Ovary (tissue), 9 donors: ENCODE results near the gene NCOA5. TPM values are rescaled to one million over a fixed set of nuclear protein-coding genes. Genes with fewer than 3 reads are reported as not detected.

Experiments used
- DNase-seq, 5 donors: peaks; one replicate each; pipeline ENCODE4 v3.0.0-alpha.2; 2019 to 2020
- H3K27ac ChIP-seq, 2 donors: fragments of 200-600 bp; one replicate each; pipeline versions ENCODE4 v1.5.1 to v1.8.0; 2019 to 2022
- H3K27me3 ChIP-seq: fragments of 200-600 bp; one replicate; pipeline ENCODE4 v1.8.0; 2022
- H3K36me3 ChIP-seq: fragments of 200-600 bp; sonication (generic); one replicate; pipeline ENCODE4 v1.5.1; 2019
- H3K4me1 ChIP-seq: one replicate; pipeline ENCODE4 v1.8.1; 2013; ENCODE audit warnings: mild to moderate bottlenecking, moderate library complexity; ENCODE audit not compliant: insufficient read depth
- H3K4me3 ChIP-seq: fragments of 200-600 bp; sonication (generic); one replicate; pipeline ENCODE4 v1.5.1; 2017
- H3K9me3 ChIP-seq, 2 donors: fragments of 200-600 bp in 1 of 2; sonication (generic) in 1 of 2; one replicate each; pipeline versions ENCODE4 v1.5.1 to v1.8.1; 2013 to 2019; ENCODE audit warnings: mild to moderate bottlenecking in 1 of 2, moderate library complexity in 1 of 2
- EP300 ChIP-seq: sonication (generic); formaldehyde crosslinking; IDR thresholded peaks from one replicate; pipeline ENCODE4 v1.6.1; 2017; ENCODE audit warnings: antibody characterized with exemption
- POLR2A ChIP-seq: fragments of 450-650 bp; IDR thresholded peaks from one replicate; pipeline ENCODE4 v1.6.1; 2017; ENCODE audit warnings: antibody characterized with exemption, mild to moderate bottlenecking, moderate library complexity
- WGBS, 3 donors: extraction: QIAGEN DNeasy Blood & Tissue Kit in 1 of 3; methylation state at CpG; one replicate each; pipeline versions ENCODE4 v1.1.5 to v1.1.7; 2013 to 2017; 5-methylcytosine and 5-hydroxymethylcytosine counted together
- intact Hi-C, 4 donors: fragments of 100-400 bp; cut with DNase I; formaldehyde crosslinking; loops; one replicate each; pipeline versions ENCODE4 v1.11.0 to v1.15.1; 2022 to 2023
- polyA plus RNA-seq, 2 donors: library from polyadenylated mRNA; stranded (reverse); fragments of 200-250 nt in 1 of 2; fragments of 350-450 nt in 1 of 2; fragmentation: Illumina TruSeq in 1 of 2; extraction: RNeasy Lipid Tissue Mini Kit (QIAGEN cat#74804) in 1 of 2; gene quantifications; one replicate each; pipeline ENCODE4 v1.2.3, GENCODE V29; 2013 to 2014
- total RNA-seq, 7 donors: library from RNA; depleted of rRNA in 2 of 7; stranded (reverse); fragments of >200 nt in 2 of 7; fragmentation: NEBNext Ultra II Directional in 3 of 7; extraction: Animal tissue kit (Norgen Biotek cat#: 25700) in 3 of 7; gene quantifications; one replicate each; pipeline versions ENCODE4 v1.1.0 to v1.2.4, GENCODE V29; 2016 to 2023
- TF ChIP-seq, protein P1 (sequence below), 3 donors: fragments of 450-650 bp in 2 of 3; fragments of 200-600 bp in 1 of 3; IDR thresholded peaks; one replicate each; pipeline versions ENCODE4 v1.5.1 to v1.8.0; 2016 to 2022; ENCODE audit warnings: antibody characterized with exemption in 3 of 3, mild to moderate bottlenecking in 1 of 3
- donor health status: DM: no; HTN: no; CAD: no; lungs with moderate emphysema.
- donor health status: DM: no; HTN: no; CAD: no.
- donor health status: Bipolar disorder and iron deficiency.
- donor health status: DM: yes; HTN: yes; CAD: no.
- donor health status: DM: no; HTN: no; CAD: no.
- donor health status: DM: yes; HTN: yes; CAD: no.

The NCOA5 gene
- total and polyA plus RNA-seq, 9 donors = 27.6 to 51.1 (median 35.6) TPM

DNA sequence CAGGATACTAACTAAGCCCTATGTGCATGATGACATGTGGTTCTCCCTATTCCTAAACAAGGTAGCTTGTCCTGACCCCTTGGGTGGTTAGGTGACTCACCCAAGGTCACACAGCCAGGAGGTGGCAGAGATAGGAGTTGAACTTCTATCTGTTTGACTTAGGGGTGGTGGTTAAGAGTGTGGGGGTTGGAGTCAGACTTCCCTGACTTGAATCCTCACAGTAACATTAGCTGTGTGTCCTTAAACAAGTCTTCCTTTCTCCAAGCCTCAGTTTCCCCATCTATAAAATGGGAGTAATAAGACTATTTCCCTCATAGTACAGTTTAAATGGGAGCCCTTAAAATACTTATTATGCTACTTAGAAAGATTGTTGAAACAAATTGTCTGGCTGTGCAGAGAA, 38.9 kb downstream of the NCOA5 start:
- no peak for DNase-seq
- Histone ChIP-seq H3K27ac (no peak overlapping the region), H3K4me1 (no peaks in the 10 kb centered on the region), H3K9me3 (no peaks in the 10 kb centered on the region), H3K4me3 (no peak overlapping the region), H3K27me3 (no peaks in the 10 kb centered on the region), H3K36me3 (no peaks in the 10 kb centered on the region)
- TF ChIP-seq POLR2A (no peak), EP300 (no peak)
- TF ChIP-seq, protein P1, sequence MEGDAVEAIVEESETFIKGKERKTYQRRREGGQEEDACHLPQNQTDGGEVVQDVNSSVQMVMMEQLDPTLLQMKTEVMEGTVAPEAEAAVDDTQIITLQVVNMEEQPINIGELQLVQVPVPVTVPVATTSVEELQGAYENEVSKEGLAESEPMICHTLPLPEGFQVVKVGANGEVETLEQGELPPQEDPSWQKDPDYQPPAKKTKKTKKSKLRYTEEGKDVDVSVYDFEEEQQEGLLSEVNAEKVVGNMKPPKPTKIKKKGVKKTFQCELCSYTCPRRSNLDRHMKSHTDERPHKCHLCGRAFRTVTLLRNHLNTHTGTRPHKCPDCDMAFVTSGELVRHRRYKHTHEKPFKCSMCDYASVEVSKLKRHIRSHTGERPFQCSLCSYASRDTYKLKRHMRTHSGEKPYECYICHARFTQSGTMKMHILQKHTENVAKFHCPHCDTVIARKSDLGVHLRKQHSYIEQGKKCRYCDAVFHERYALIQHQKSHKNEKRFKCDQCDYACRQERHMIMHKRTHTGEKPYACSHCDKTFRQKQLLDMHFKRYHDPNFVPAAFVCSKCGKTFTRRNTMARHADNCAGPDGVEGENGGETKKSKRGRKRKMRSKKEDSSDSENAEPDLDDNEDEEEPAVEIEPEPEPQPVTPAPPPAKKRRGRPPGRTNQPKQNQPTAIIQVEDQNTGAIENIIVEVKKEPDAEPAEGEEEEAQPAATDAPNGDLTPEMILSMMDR (IDR thresholded peaks at IDR 0.05) = no peak
- intact Hi-C loops = no loop called here

GRCh38 chr20:46050444-46050843, 39.3 kb downstream of the NCOA5 start:
- TF ChIP-seq POLR2A (no peak), EP300 (no peak)
- TF ChIP-seq, protein P1 (IDR thresholded peaks at IDR 0.05) = no peak
- WGBS, 3 donors = 51 to 57% (median 55%) methylated on average over 10 of the region's 10 CpGs
- no peaks in the 10 kb centered on the region for H3K27me3 ChIP-seq
- H3K4me1 ChIP-seq = no peaks in the 10 kb centered on the region
- DNase-seq = no peak
- no peak overlapping the region for H3K4me3 ChIP-seq
- H3K36me3 ChIP-seq = no peaks in the 10 kb centered on the region
- no peaks in the 10 kb centered on the region for H3K9me3 ChIP-seq
- H3K27ac ChIP-seq = no peak overlapping the region
- intact Hi-C loops = no loop called here

GRCh38 chr20:46049815-46050214, 39.9 kb downstream of the NCOA5 start:
- Histone ChIP-seq H3K36me3 (no peaks in the 10 kb centered on the region), H3K9me3 (no peaks in the 10 kb centered on the region), H3K4me1 (no peaks in the 10 kb centered on the region), H3K4me3 (no peak overlapping the region), H3K27me3 (no peaks in the 10 kb centered on the region), H3K27ac (no peak overlapping the region)
- TF ChIP-seq POLR2A (no peak), EP300 (no peak)
- TF ChIP-seq, protein P1 (IDR thresholded peaks at IDR 0.05) = no peak
- intact Hi-C loops = no loop called here
- DNase-seq = no peak

GRCh38 chr20:46049190-46049589, 40.6 kb downstream of the NCOA5 start:
- intact Hi-C loops = no loop called here
- Histone ChIP-seq H3K4me1 (no peaks in the 10 kb centered on the region), H3K4me3 (no peak overlapping the region), H3K36me3 (no peaks in the 10 kb centered on the region), H3K27ac (no peak overlapping the region), H3K27me3 (no peaks in the 10 kb centered on the region), H3K9me3 (no peaks in the 10 kb centered on the region)
- no peak for DNase-seq
- 82 to 87% (median 84%) methylated on average over 4 of the region's 4 CpGs for WGBS, 3 donors
- TF ChIP-seq, protein P1 (IDR thresholded peaks at IDR 0.05) = no peak
- TF ChIP-seq POLR2A = no peak
- no peak for TF ChIP-seq EP300

- intact Hi-C loops = no loop called here
- TF ChIP-seq, protein P1 (IDR thresholded peaks at IDR 0.05) = no peak
- no peak for TF ChIP-seq POLR2A
- TF ChIP-seq EP300 = no peak
- Histone ChIP-seq H3K27ac (no peak overlapping the region), H3K4me1 (no peaks in the 10 kb centered on the region), H3K9me3 (no peaks in the 10 kb centered on the region), H3K27me3 (no peaks in the 10 kb centered on the region), H3K4me3 (no peak overlapping the region), H3K36me3 (no peaks in the 10 kb centered on the region)
- no peak for DNase-seq
- 63 to 73% (median 70%) methylated on average over 8 of the region's 8 CpGs for WGBS, 3 donors
Measured at GRCh38 chr20:46047821-46048220, 41.9 kb downstream of the NCOA5 start.
